A549 (cell line): ENCODE measurements around the gene METRNL. TPM values are rescaled to one million over a fixed set of nuclear protein-coding genes. Genes with fewer than 3 reads are reported as not detected.

Source experiments
- ATAC-seq, 2 experiments: fragments of 200-7000 bp in 1 of 2; fragments of >200 bp in 1 of 2; cut with Nextera tagmentation in 1 of 2; cut with Tn5 transposase in 1 of 2; 3 replicates each; pipeline versions ENCODE4 v1.8.0 to v1.9.1; 2018 to 2020; ENCODE audit warnings: mild to moderate bottlenecking in 1 of 2, moderate library complexity in 1 of 2
- CTCF ChIA-PET: fragments of 300-600 bp; sonication (Branson Sonifier 250); formaldehyde crosslinking; extraction: SDS; loops from one replicate; lab custom pipeline; 2021; ENCODE audit warnings: antibody characterized with exemption, inconsistent platforms; lab: Yijun Ruan, JAX
- POLR2A ChIA-PET: fragments of 350-600 bp; formaldehyde crosslinking; extraction: SDS; loops from one replicate; lab custom pipeline; 2021; ENCODE audit warnings: antibody characterized with exemption, inconsistent platforms; lab: Yijun Ruan, JAX
- DNase-seq, 2 experiments: peaks; one replicate each; pipeline versions ENCODE4 v3.0.0 to v3.0.0-alpha.2; 2011 to 2016; ENCODE audit warnings: low read depth in 1 of 2, low spot score in 1 of 2
- FAIRE-seq: peaks from 2 replicates; lab custom pipeline; 2011; peaks lifted over from hg19 to GRCh38; lab: Jason Lieb, UNC
- H3K27ac ChIP-seq, 2 experiments: fragments of >200 bp; sonication (Bioruptor Twin); formaldehyde crosslinking; 3 replicates each; pipeline ENCODE4 v1.5.1; 2016 to 2017
- H3K4me1 ChIP-seq: fragments of >200 bp; sonication (Bioruptor Twin); formaldehyde crosslinking; 3 replicates; pipeline ENCODE4 v1.6.1; 2016
- H3K4me2 ChIP-seq: fragments of >200 bp; sonication (Bioruptor Twin); formaldehyde crosslinking; 3 replicates; pipeline ENCODE4 v1.6.1; 2016
- H3K4me3 ChIP-seq: fragments of >200 bp; sonication (Bioruptor Twin); formaldehyde crosslinking; 3 replicates; pipeline ENCODE4 v1.5.1; 2016
- H3K9me3 ChIP-seq: fragments of >200 bp; sonication (Bioruptor Twin); formaldehyde crosslinking; 3 replicates; pipeline ENCODE4 v1.6.1; 2016
- CEBPB ChIP-seq, 2 experiments: fragments of >200 bp in 1 of 2; sonication (Bioruptor Twin) in 1 of 2; formaldehyde crosslinking in 1 of 2; IDR thresholded peaks; 2 replicates each; pipeline ENCODE4 v1.6.1; 2012 to 2016
- EHF ChIP-seq: fragments of 250-450 bp; sonication (Bioruptor Pico); IDR thresholded peaks from 2 replicates; pipeline ENCODE4 v1.5.0; 2020; ENCODE audit warnings: mild to moderate bottlenecking
- EP300 ChIP-seq, 2 experiments: fragments of >200 bp; sonication (Bioruptor Twin); formaldehyde crosslinking; IDR thresholded peaks; 2 replicates in 1 of 2; 3 replicates in 1 of 2; pipeline ENCODE4 v1.6.1; 2016 to 2017
- HES2 ChIP-seq: fragments of >200 bp; sonication (Bioruptor Twin); formaldehyde crosslinking; IDR thresholded peaks from 2 replicates; pipeline ENCODE4 v1.6.1; 2016
- HEYL ChIP-seq: fragments of 250-450 bp; sonication (Bioruptor Pico); IDR thresholded peaks from 2 replicates; pipeline ENCODE4 v1.8.0; 2021; ENCODE audit warnings: mild to moderate bottlenecking, moderate library complexity
- JUN ChIP-seq, 2 experiments: fragments of >200 bp; sonication (Bioruptor Twin); formaldehyde crosslinking; IDR thresholded peaks; 2 replicates in 1 of 2; 3 replicates in 1 of 2; pipeline ENCODE4 v1.6.1; 2016 to 2017
- JUNB ChIP-seq: fragments of >200 bp; sonication (Bioruptor Twin); formaldehyde crosslinking; IDR thresholded peaks from 2 replicates; pipeline ENCODE4 v1.6.1; 2016
- MYC ChIP-seq: IDR thresholded peaks from 2 replicates; pipeline ENCODE4 v1.6.1; 2012; ENCODE audit warnings: mild to moderate bottlenecking, inconsistent platforms, low read length, improper control_type of control experiment, borderline replicate concordance
- NR3C1 ChIP-seq: fragments of >200 bp; sonication (Bioruptor Twin); formaldehyde crosslinking; IDR thresholded peaks from 3 replicates; pipeline ENCODE4 v1.6.1; 2017
- PHF8 ChIP-seq: fragments of 200-600 bp; sonication (generic); IDR thresholded peaks from 2 replicates; pipeline ENCODE4 v1.6.1; 2016; ENCODE audit warnings: low read depth, mild to moderate bottlenecking, antibody characterized with exemption, moderate library complexity, borderline replicate concordance
- POLR2A ChIP-seq: IDR thresholded peaks from 2 replicates; pipeline ENCODE4 v1.6.1; 2012; ENCODE audit warnings: mild to moderate bottlenecking, low read length
- POLR2AphosphoS2 ChIP-seq: conservative IDR thresholded peaks from 2 replicates; pipeline ENCODE4 v1.6.1; 2012; ENCODE audit warnings: low read length, improper control_type of control experiment, inconsistent platforms
- RARB ChIP-seq: fragments of 250-450 bp; sonication (Bioruptor Pico); IDR thresholded peaks from 2 replicates; pipeline ENCODE4 v1.8.0; 2021; ENCODE audit warnings: mild to moderate bottlenecking, moderate library complexity
- REST ChIP-seq: fragments of 200-600 bp; sonication (generic); IDR thresholded peaks from 2 replicates; pipeline ENCODE4 v1.6.1; 2016; ENCODE audit warnings: antibody characterized with exemption, mild to moderate bottlenecking, moderate library complexity
- ZNF302 ChIP-seq: fragments of 250-450 bp; sonication (Bioruptor Pico); IDR thresholded peaks from 2 replicates; pipeline ENCODE4 v1.9.0; 2021; ENCODE audit warnings: inconsistent platforms, mild to moderate bottlenecking, moderate library complexity
- ZSCAN20 ChIP-seq: fragments of 250-450 bp; sonication (Bioruptor Pico); IDR thresholded peaks from 2 replicates; pipeline ENCODE4 v1.8.0; 2022; ENCODE audit warnings: mild to moderate bottlenecking, moderate library complexity
- WGBS: methylation state at CpG from one replicate; pipeline ENCODE4 v1.1.6; 2017; ENCODE audit errors: missing lambda C conversion rate; 5-methylcytosine and 5-hydroxymethylcytosine counted together
- polyA plus RNA-seq, 4 experiments: library from polyadenylated mRNA; depleted of rRNA in 3 of 4; stranded (reverse); fragments of >200 nt; fragmentation: RNase III in 1 of 4; extraction: RNeasy Plus Mini Kit Qiagen cat#74134 plus additional on column Dnase treatment in 1 of 4; gene quantifications; 2 replicates in 3 of 4; 3 replicates in 1 of 4; pipeline ENCODE4 v1.2.3, GENCODE V29; 2011 to 2017
- TF ChIP-seq, protein P1 (sequence below): IDR thresholded peaks from 2 replicates; pipeline ENCODE4 v1.6.1; 2012; ENCODE audit warnings: low read depth, borderline replicate concordance

METRNL gene
- polyA plus RNA-seq, 2 of the 4 experiments (the other 2 are of a cell fraction): 1.7 to 6.4 TPM

GRCh38 chr17:83051396-83052240 lies 27.8 kb upstream of the METRNL start (continued):
- TF ChIP-seq REST (no peak; the same call in 1 of the 2 replicates), JUN (IDR thresholded peaks at IDR 0.05) (peak; percentile 54 to 87; a peak in 2 of 5 replicates), POLR2AphosphoS2 (no peak), ZSCAN20 (no peak), POLR2A (peak; percentile 95), NR3C1 (no peak), PHF8 (peak; percentile 88), CEBPB (IDR thresholded peaks at IDR 0.05) (no peak), MYC (peak; percentile 97)

- Histone ChIP-seq H3K27ac (peak overlapping the region; percentile 85 to 93), H3K9me3 (no peaks in the 10 kb centered on the region), H3K4me1 (peaks cover 33% of the 10 kb centered on the region), H3K4me3 (peak overlapping the region; percentile 41), H3K4me2 (peak overlapping the region; percentile 90)
- ATAC-seq: no peak
- FAIRE-seq: no peak
- CTCF ChIA-PET: no interaction called here
- no peak for TF ChIP-seq ZNF302 (CRISPR knock-in tag)
- TF ChIP-seq, all 56 proteins: peak for 0
- WGBS: 18% methylated on average over 6 of the region's 12 CpGs
- DNase-seq: no peak
- POLR2A ChIA-PET: no interaction called here
Measured at GRCh38 chr17:83052241-83052564, 27.2 kb upstream of the METRNL start.

GRCh38 chr17:83053021-83053681 lies 26.3 kb upstream of the METRNL start:
- FAIRE-seq: no peak
- TF ChIP-seq, protein P1, sequence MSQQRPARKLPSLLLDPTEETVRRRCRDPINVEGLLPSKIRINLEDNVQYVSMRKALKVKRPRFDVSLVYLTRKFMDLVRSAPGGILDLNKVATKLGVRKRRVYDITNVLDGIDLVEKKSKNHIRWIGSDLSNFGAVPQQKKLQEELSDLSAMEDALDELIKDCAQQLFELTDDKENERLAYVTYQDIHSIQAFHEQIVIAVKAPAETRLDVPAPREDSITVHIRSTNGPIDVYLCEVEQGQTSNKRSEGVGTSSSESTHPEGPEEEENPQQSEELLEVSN: no peak
- TF ChIP-seq JUNB: no peak
- TF ChIP-seq RARB (CRISPR knock-in tag): no peak
- TF ChIP-seq HES2: no peak
- no peak for TF ChIP-seq EP300 (IDR thresholded peaks at IDR 0.05)
- TF ChIP-seq ZSCAN20: no peak
- no peak for TF ChIP-seq EHF
- no peak for TF ChIP-seq HEYL
- no peak for ATAC-seq
- ChIA-PET CTCF (interaction anchor here (1.0 kb wide), 1 partner anchor 271 kb away, joined by 3 read pairs; no protein-coding TSS in a partner anchor), POLR2A (no interaction called here)
- no peak overlapping the region for H3K27ac ChIP-seq
- H3K4me3 ChIP-seq: no peak overlapping the region
- no peak for DNase-seq
- no peak overlapping the region for H3K4me2 ChIP-seq
- H3K4me1 ChIP-seq: peaks cover 31% of the 10 kb centered on the region
- 92% methylated on average over 15 of the region's 15 CpGs for WGBS
- H3K9me3 ChIP-seq: no peaks in the 10 kb centered on the region
